ENCODE results near the gene SP140L. TPM values are rescaled to one million over a fixed set of nuclear protein-coding genes. Genes with fewer than 3 reads are reported as not detected.
A peak's percentile ranks its signal among the peaks of the same experiment; 100 is the strongest.
"Not testable (repeated sequence)": the region's sequence is repeated elsewhere in the genome, so short reads cannot be mapped to it uniquely, and the experiment has no call there.

Gene SP140L
- total RNA-seq (1 to 10 TPM; 3.5 to 5.3 (median 3.8) TPM), polyA plus RNA-seq (1 to 10 TPM; 1.6 to 6.7 (median 3.5) TPM)
- long read RNA-seq, donor 1, partial matches to known transcripts: 0 of 3 reads
- long read RNA-seq, donor 1, other reads (novel, unspliced or antisense): 1 of 3 reads
- long read RNA-seq, donor 2, partial matches to known transcripts: 2 of 5 reads
- long read RNA-seq, donor 2, other reads (novel, unspliced or antisense): 1 of 5 reads

DNA sequence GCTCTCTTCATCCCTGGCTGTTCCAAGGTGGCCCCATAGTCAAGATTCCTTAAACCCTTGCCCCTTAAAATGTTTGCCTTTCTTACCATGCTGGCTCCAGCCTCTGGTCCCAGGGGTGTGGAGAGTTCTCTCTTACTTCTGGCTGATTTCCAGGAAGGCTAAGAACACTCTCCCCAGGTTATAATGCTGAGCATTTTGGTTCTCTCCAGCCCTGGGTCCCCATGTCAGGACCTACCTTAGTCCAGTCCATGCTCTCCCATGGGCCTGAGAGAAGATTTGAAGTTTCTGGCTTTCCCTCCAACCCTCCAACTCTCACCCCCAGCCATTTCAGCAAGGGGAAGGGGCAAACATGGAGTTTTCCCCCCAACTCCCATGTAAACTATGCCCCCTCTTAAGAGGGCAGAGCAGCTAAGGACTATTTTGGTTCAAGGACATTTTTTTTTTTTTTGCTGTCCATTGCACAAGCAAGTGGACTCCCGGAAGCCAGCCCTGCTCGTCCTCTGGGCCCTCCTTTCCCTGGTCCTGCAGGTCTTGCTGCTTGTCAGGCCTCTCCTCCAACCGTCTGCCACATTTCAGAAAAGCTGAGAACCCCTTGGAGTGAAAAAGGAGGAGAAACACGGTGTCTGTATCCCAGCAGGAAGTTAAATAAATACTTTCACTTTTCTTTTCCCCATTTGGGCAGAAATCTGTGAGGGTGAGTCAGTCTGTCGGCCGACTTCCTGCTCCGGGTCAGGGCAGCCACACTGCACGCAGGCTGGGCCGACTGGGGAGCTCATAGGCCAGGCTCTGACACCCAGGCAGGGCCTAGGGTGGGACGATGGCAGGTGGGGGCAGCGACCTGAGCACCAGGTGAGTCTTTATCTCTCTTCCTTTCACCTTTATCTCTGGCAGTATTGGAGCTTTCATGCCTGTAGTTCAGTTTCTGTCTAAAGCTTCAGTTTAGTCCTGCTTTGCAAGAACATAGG, at the start of gene SP140L:
Gene SP140L, plus strand, starts transcription at position 741 of the 965 bp plus-strand sequence. Its CDS starts 77 bp downstream, at position 818.
- peak; percentile 70 to 81 for DNase-seq
- H3K36me3 ChIP-seq (ENCODE audit: insufficient read depth in 1 of 2, low read depth in 1 of 2): no peaks in the 10 kb centered on the region
- peak; percentile 66 to 93 (median 83) for ATAC-seq
- TF ChIP-seq, protein P1, sequence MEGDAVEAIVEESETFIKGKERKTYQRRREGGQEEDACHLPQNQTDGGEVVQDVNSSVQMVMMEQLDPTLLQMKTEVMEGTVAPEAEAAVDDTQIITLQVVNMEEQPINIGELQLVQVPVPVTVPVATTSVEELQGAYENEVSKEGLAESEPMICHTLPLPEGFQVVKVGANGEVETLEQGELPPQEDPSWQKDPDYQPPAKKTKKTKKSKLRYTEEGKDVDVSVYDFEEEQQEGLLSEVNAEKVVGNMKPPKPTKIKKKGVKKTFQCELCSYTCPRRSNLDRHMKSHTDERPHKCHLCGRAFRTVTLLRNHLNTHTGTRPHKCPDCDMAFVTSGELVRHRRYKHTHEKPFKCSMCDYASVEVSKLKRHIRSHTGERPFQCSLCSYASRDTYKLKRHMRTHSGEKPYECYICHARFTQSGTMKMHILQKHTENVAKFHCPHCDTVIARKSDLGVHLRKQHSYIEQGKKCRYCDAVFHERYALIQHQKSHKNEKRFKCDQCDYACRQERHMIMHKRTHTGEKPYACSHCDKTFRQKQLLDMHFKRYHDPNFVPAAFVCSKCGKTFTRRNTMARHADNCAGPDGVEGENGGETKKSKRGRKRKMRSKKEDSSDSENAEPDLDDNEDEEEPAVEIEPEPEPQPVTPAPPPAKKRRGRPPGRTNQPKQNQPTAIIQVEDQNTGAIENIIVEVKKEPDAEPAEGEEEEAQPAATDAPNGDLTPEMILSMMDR (IDR thresholded peaks at IDR 0.05): no peak
- intact Hi-C loops (cut with DNase I): loop anchor here in 1 of 2 donors (5.0 kb wide), 1 partner anchor 86 kb away; no protein-coding TSS in a partner anchor
- H3K4me1 ChIP-seq: peaks cover 8% of the 10 kb centered on the region
- peak within 1 kb of the TSS; percentile 64 for H3K27ac ChIP-seq
- 6 to 7% (median 6%) methylated on average over 11 of the region's 11 CpGs for WGBS, 3 donors
- H3K9me3 ChIP-seq: no peaks in the 10 kb centered on the region
- H3K27me3 ChIP-seq (ENCODE audit: insufficient read depth in 3 of 3, low read length in 2 of 3): no peaks in the 10 kb centered on the region
- H3K4me3 ChIP-seq: peak within 1 kb of the TSS; percentile 68

DNA sequence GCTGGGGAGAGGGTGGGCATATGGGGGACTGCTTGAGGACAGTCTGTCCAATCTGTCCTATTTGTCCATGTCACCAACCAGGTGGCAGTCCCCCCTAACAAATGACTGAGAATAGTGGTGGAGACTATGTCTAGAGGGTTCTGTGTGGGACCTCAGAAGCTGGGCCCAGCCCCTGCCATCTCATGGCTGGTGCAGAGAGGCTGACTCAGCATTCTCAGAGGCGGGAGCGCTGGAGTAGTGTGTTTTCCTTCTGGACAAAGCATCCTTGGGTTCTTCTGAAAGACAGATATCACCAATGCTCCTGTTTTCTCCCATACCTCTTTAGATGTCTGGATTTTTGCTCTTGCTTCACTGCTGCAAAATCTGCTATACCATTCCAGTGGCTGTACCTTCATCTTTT, 44.1 kb upstream of the SP140L start:
- Histone ChIP-seq H3K36me3 (ENCODE audit: insufficient read depth in 1 of 2, low read depth in 1 of 2) (no peaks in the 10 kb centered on the region), H3K27ac (no peak overlapping the region), H3K9me3 (no peaks in the 10 kb centered on the region), H3K4me1 (no peaks in the 10 kb centered on the region), H3K4me3 (no peak overlapping the region), H3K27me3 (ENCODE audit: insufficient read depth in 3 of 3, low read length in 2 of 3) (no peaks in the 10 kb centered on the region)
- WGBS, 3 donors: 86 to 100% (median 93%) methylated on average over 2 of the region's 2 CpGs
- intact Hi-C loops (cut with DNase I): no loop called here
- TF ChIP-seq, protein P1 (IDR thresholded peaks at IDR 0.05): no peak
- no peak for ATAC-seq
- DNase-seq: no peak

DNA sequence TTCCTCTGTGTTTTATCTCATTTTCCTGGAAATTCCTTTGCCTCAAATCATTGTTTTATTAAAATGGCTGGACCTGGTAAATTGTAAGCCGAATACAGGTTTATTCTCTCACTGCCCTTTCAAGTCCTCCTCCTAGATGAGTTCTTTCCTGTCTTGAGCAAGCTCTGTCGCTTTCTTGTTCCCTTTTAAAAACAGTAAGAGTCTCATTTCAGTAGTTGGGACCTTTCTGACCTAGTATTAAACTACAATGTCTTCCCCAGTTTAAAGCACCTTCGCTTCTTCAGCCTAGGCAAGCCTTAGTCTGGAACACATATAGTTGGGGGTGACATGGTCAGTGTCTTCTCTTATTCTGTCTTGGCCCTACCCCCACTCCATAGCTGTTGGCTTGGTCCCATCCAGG, 40.9 kb upstream of the SP140L start:
- Histone ChIP-seq H3K36me3 (ENCODE audit: insufficient read depth in 1 of 2, low read depth in 1 of 2) (no peaks in the 10 kb centered on the region), H3K27me3 (ENCODE audit: insufficient read depth in 3 of 3, low read length in 2 of 3) (no peaks in the 10 kb centered on the region), H3K9me3 (no peaks in the 10 kb centered on the region), H3K4me1 (no peaks in the 10 kb centered on the region), H3K4me3 (no peak overlapping the region), H3K27ac (no peak overlapping the region)
- 75 to 81% (median 76%) methylated on average over 3 of the region's 3 CpGs for WGBS, 3 donors
- TF ChIP-seq, protein P1 (IDR thresholded peaks at IDR 0.05): no peak
- no peak for DNase-seq
- intact Hi-C loops (cut with DNase I): no loop called here
- ATAC-seq: no peak

DNA sequence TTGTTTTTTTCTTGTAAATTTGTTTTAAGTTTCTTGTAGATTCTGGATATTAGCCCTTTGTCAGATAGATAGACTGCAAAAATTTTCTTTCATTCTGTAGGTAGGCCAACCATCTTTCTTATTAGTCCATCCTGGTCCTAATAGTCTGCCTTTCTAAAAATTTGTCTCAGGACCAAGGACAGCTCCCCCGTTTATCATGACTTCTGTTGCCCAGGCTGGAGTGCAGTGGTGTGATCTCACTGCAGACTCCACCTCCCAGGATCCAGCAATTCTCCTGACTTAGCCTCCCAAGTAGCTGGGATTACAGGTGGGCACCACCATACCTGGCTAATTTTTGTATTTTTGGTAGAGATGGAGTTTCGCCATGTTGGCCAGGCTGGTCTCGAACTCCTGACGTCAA, 37.7 kb upstream of the SP140L start:
- H3K36me3 ChIP-seq (ENCODE audit: insufficient read depth in 1 of 2, low read depth in 1 of 2); H3K4me3 ChIP-seq; intact Hi-C loops (cut with DNase I); H3K4me1 ChIP-seq; ATAC-seq; H3K27ac ChIP-seq; H3K27me3 ChIP-seq (ENCODE audit: insufficient read depth in 3 of 3, low read length in 2 of 3); DNase-seq; H3K9me3 ChIP-seq: not testable (repeated sequence)
- WGBS, 3 donors: 85 to 89% (median 85%) methylated on average over 4 of the region's 4 CpGs

DNA sequence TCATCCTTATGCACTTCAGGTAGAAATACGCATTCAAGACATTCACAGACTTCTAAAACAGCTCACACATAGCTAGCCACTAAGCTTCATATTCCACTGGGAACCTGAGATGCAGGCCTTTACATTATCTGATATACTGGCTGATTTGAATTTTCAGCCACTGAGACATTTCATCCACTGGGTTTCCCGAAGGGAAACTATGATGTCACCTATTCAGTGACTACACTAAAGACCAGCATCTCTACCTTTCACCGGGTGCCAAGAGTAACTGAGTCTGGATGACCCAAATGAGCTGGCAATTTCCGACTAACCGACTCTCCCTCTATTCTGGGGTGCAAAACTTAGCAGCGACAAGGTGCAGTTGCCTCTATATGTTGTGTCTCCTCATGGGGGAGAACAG, 31.8 kb upstream of the SP140L start:
- ATAC-seq: no peak
- intact Hi-C loops (cut with DNase I): no loop called here

More for the DNA sequence above, 31.8 kb upstream of the SP140L start:
- Histone ChIP-seq H3K4me3 (no peak overlapping the region), H3K4me1 (no peaks in the 10 kb centered on the region), H3K27ac (no peak overlapping the region), H3K27me3 (ENCODE audit: insufficient read depth in 3 of 3, low read length in 2 of 3) (peaks cover 0 to 3% (median 0%) of the 10 kb centered on the region in 3 donors), H3K36me3 (ENCODE audit: insufficient read depth in 1 of 2, low read depth in 1 of 2) (no peaks in the 10 kb centered on the region), H3K9me3 (no peaks in the 10 kb centered on the region)
- no peak for DNase-seq
- WGBS, 3 donors: 86 to 93% (median 87%) methylated on average over 6 of the region's 6 CpGs
- TF ChIP-seq, protein P1 (IDR thresholded peaks at IDR 0.05): no peak
